ENCODE results near the gene BMP6. TPM values are rescaled to one million over a fixed set of nuclear protein-coding genes. Genes with fewer than 3 reads are reported as not detected.

BMP6 gene
- total RNA-seq, 1 experiment from 2014 or later: not detected

GRCh38 chr6:7691021-7691420, 34.9 kb upstream of the BMP6 start:
- Histone ChIP-seq H2AFZ (ENCODE audit: low read length) (no peak overlapping the region), H3K27ac (ENCODE audit: low read length) (no peak overlapping the region), H3K4me3 (ENCODE audit: low read length) (no peak overlapping the region), H3K9me2 (replicated peaks; ENCODE audit: insufficient read depth, low read length) (no peaks in the 10 kb centered on the region; the same call in 1 of the 2 replicates), H3K36me3 (ENCODE audit: insufficient read depth, low read length) (no peaks in the 10 kb centered on the region), H3K9me3 (ENCODE audit: low read length) (no peaks in the 10 kb centered on the region), H3K27me3 (ENCODE audit: low read length) (no peaks in the 10 kb centered on the region), H4K20me1 (ENCODE audit: insufficient read depth, low read depth, low read length) (no peaks in the 10 kb centered on the region), H3K79me2 (ENCODE audit: low read length) (no peaks in the 10 kb centered on the region), H3K9ac (ENCODE audit: low read length) (no peak overlapping the region), H3K4me2 (ENCODE audit: low read depth, low read length, poor library complexity, severe bottlenecking) (no peak overlapping the region), H3K4me1 (ENCODE audit: low read length) (no peaks in the 10 kb centered on the region)
- no peak for DNase-seq

DNA sequence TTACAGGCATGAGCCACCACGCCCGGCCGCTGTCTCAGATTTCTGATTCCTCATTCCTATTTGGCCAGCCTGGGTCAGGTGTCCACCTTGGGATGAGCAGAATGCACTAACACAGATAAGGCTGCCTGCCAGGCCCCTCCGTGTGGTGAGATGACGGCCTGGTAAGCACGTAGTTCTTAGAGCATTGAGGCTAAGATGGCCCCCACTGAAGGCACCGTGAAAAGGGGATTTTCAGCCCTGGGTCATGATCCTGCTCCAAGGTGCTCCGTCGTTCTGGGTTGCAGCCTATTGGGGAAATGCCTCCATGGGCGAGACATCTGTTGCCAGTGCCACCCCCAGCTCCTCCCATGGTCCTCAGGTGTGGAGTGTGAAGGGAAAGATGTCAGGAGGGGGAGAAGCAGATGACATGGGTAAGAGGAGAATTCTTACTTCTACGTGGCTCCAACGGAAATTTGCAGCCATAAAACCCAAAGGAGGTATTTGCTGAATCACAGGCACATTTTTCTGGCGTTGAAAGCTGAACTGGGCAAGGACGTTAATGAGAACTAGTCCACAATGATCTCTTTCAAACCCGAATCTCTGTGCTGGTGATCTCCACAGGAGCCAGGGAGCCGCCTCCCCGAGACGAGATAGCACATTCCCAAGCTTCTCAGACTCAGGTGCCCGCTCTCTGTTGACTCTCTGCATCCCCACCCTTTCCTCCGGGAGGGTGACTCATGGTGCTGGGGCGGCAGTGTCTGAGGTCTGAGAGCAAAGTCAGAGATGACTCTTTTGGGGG, 34.0 kb upstream of the BMP6 start:
- no peaks in the 10 kb centered on the region for H3K9me2 ChIP-seq (replicated peaks; ENCODE audit: insufficient read depth, low read length)
- no peak overlapping the region for H2AFZ ChIP-seq (ENCODE audit: low read length)
- DNase-seq: no peak
- H3K36me3 ChIP-seq (ENCODE audit: insufficient read depth, low read length): no peaks in the 10 kb centered on the region
- no peaks in the 10 kb centered on the region for H3K4me1 ChIP-seq (ENCODE audit: low read length)
- no peaks in the 10 kb centered on the region for H3K9me3 ChIP-seq (ENCODE audit: low read length)
- H3K4me3 ChIP-seq (ENCODE audit: low read length): no peak overlapping the region
- no peaks in the 10 kb centered on the region for H3K27me3 ChIP-seq (ENCODE audit: low read length)
- H3K79me2 ChIP-seq (ENCODE audit: low read length): no peaks in the 10 kb centered on the region
- no peaks in the 10 kb centered on the region for H4K20me1 ChIP-seq (ENCODE audit: insufficient read depth, low read depth, low read length)
- H3K4me2 ChIP-seq (ENCODE audit: low read depth, low read length, poor library complexity, severe bottlenecking): no peak overlapping the region
- no peak overlapping the region for H3K27ac ChIP-seq (ENCODE audit: low read length)
- H3K9ac ChIP-seq (ENCODE audit: low read length): no peak overlapping the region

DNA sequence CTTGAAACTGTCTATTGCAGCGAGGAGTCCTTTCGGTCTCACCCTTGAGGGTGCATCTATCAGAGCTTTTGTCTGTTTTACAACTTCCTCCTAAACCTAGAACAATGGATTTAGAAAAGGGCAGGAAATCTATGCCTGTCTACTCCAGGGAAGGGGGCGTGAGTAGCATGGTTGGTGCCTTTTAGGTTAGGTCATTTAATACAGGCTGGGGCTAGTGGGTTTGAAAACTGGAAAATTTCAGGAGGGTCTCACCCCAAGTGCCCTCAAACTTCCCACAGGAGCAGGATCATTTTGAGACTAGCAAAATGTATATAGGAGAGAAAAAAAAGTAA, 33.5 kb upstream of the BMP6 start:
- no peaks in the 10 kb centered on the region for H3K36me3 ChIP-seq (ENCODE audit: insufficient read depth, low read length)
- no peaks in the 10 kb centered on the region for H3K27me3 ChIP-seq (ENCODE audit: low read length)
- no peak overlapping the region for H3K4me3 ChIP-seq (ENCODE audit: low read length)
- no peaks in the 10 kb centered on the region for H3K9me3 ChIP-seq (ENCODE audit: low read length)
- H4K20me1 ChIP-seq (ENCODE audit: insufficient read depth, low read depth, low read length): no peaks in the 10 kb centered on the region
- H3K79me2 ChIP-seq (ENCODE audit: low read length): no peaks in the 10 kb centered on the region
- no peak overlapping the region for H2AFZ ChIP-seq (ENCODE audit: low read length)
- H3K9ac ChIP-seq (ENCODE audit: low read length): no peak overlapping the region
- H3K27ac ChIP-seq (ENCODE audit: low read length): no peak overlapping the region
- H3K4me1 ChIP-seq (ENCODE audit: low read length): no peaks in the 10 kb centered on the region
- DNase-seq: no peak
- H3K9me2 ChIP-seq (replicated peaks; ENCODE audit: insufficient read depth, low read length): no peaks in the 10 kb centered on the region
- H3K4me2 ChIP-seq (ENCODE audit: low read depth, low read length, poor library complexity, severe bottlenecking): no peak overlapping the region

DNA sequence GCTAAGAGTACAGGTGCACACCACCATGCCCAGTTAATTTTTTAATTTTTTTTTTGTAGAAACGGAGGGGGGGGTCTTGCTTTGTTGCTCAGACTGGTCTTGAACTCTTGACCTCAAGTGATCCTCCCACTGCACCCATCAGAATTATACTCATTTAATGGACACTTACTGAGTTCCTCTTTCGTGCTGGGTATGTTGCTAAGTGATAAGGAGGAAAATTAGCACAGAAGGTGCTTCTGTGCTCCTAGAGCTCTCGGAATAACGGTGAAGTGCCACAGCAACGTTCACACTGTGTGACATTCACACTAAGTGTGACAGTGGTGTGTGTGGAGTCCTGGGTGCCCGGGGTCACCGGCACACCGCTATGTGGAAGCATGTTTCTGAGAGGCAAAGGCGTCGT, 32.1 kb upstream of the BMP6 start:
- no peaks in the 10 kb centered on the region for H3K9me2 ChIP-seq (replicated peaks; ENCODE audit: insufficient read depth, low read length)
- no peaks in the 10 kb centered on the region for H3K36me3 ChIP-seq (ENCODE audit: insufficient read depth, low read length)
- H4K20me1 ChIP-seq (ENCODE audit: insufficient read depth, low read depth, low read length): no peaks in the 10 kb centered on the region
- H3K4me1 ChIP-seq (ENCODE audit: low read length): no peaks in the 10 kb centered on the region
- no peak overlapping the region for H3K27ac ChIP-seq (ENCODE audit: low read length)
- H3K79me2 ChIP-seq (ENCODE audit: low read length): no peaks in the 10 kb centered on the region
- H3K27me3 ChIP-seq (ENCODE audit: low read length): no peaks in the 10 kb centered on the region
- no peak overlapping the region for H3K4me3 ChIP-seq (ENCODE audit: low read length)
- no peak overlapping the region for H3K9ac ChIP-seq (ENCODE audit: low read length)
- H2AFZ ChIP-seq (ENCODE audit: low read length): no peak overlapping the region
- no peak for DNase-seq
- H3K9me3 ChIP-seq (ENCODE audit: low read length): no peaks in the 10 kb centered on the region
- H3K4me2 ChIP-seq (ENCODE audit: low read depth, low read length, poor library complexity, severe bottlenecking): no peak overlapping the region

DNA sequence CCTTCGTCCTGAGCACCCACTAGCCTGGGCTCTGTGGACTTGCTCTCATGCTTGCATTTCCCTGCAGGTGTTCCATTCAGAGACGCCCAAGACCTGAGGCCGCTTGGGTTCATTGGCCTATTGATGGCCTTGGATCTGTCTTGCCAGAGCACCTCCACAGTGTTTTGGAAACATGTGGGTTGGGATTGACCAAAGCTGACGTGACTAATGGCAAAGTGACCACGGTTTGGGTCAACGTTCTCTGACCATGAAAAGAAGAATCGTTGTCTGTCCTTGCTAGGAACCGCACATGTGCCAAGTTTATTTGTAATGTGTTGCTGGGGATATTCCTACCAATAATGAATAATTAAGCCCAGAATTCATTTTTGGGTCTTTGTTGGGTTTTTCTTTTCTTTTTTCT, 29.8 kb upstream of the BMP6 start:
- Histone ChIP-seq H3K27ac (ENCODE audit: low read length) (no peak overlapping the region), H3K36me3 (ENCODE audit: insufficient read depth, low read length) (no peaks in the 10 kb centered on the region), H3K4me2 (ENCODE audit: low read depth, low read length, poor library complexity, severe bottlenecking) (no peak overlapping the region), H2AFZ (ENCODE audit: low read length) (no peak overlapping the region), H3K9me2 (replicated peaks; ENCODE audit: insufficient read depth, low read length) (no peaks in the 10 kb centered on the region), H3K4me3 (ENCODE audit: low read length) (no peak overlapping the region), H3K9me3 (ENCODE audit: low read length) (no peaks in the 10 kb centered on the region), H3K4me1 (ENCODE audit: low read length) (no peaks in the 10 kb centered on the region), H3K9ac (ENCODE audit: low read length) (no peak overlapping the region), H4K20me1 (ENCODE audit: insufficient read depth, low read depth, low read length) (no peaks in the 10 kb centered on the region), H3K27me3 (ENCODE audit: low read length) (no peaks in the 10 kb centered on the region), H3K79me2 (ENCODE audit: low read length) (no peaks in the 10 kb centered on the region)
- no peak for DNase-seq

DNA sequence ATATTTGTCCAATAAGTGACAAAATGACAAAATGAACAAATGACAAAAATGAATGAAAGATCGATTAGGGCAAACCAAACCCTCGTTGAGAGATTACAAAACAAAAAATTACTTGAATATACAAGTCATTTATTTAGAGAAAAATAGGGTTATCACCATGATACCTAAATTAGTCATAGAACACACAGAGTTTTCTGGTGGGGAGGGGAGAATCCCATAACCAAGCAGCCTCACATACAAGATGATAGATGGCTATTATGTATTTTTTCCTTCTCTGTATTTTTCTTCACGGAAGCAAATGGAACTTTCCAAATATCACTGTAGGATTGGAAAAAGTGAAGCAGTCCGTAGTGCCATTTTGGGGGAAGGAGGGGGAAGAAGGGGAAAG, 28.5 kb upstream of the BMP6 start:
- no peak for DNase-seq
- Histone ChIP-seq H3K36me3 (ENCODE audit: insufficient read depth, low read length) (no peaks in the 10 kb centered on the region), H3K9me3 (ENCODE audit: low read length) (no peaks in the 10 kb centered on the region), H3K79me2 (ENCODE audit: low read length) (no peaks in the 10 kb centered on the region), H3K4me2 (ENCODE audit: low read depth, low read length, poor library complexity, severe bottlenecking) (no peak overlapping the region), H3K4me3 (ENCODE audit: low read length) (no peak overlapping the region), H2AFZ (ENCODE audit: low read length) (no peak overlapping the region), H3K27ac (ENCODE audit: low read length) (no peak overlapping the region), H3K9ac (ENCODE audit: low read length) (no peak overlapping the region), H3K27me3 (ENCODE audit: low read length) (no peaks in the 10 kb centered on the region), H3K4me1 (ENCODE audit: low read length) (no peaks in the 10 kb centered on the region), H4K20me1 (ENCODE audit: insufficient read depth, low read depth, low read length) (no peaks in the 10 kb centered on the region), H3K9me2 (replicated peaks; ENCODE audit: insufficient read depth, low read length) (no peaks in the 10 kb centered on the region)

GRCh38 chr6:7697820-7698623, 27.9 kb upstream of the BMP6 start:
- no peaks in the 10 kb centered on the region for H3K79me2 ChIP-seq (ENCODE audit: low read length)
- no peak overlapping the region for H3K4me3 ChIP-seq (ENCODE audit: low read length)
- H3K27ac ChIP-seq (ENCODE audit: low read length): no peak overlapping the region
- H4K20me1 ChIP-seq (ENCODE audit: insufficient read depth, low read depth, low read length): no peaks in the 10 kb centered on the region
- H3K4me1 ChIP-seq (ENCODE audit: low read length): no peaks in the 10 kb centered on the region
- no peaks in the 10 kb centered on the region for H3K9me2 ChIP-seq (replicated peaks; ENCODE audit: insufficient read depth, low read length)
- H2AFZ ChIP-seq (ENCODE audit: low read length): no peak overlapping the region
- no peaks in the 10 kb centered on the region for H3K27me3 ChIP-seq (ENCODE audit: low read length)
- no peaks in the 10 kb centered on the region for H3K36me3 ChIP-seq (ENCODE audit: insufficient read depth, low read length)
- H3K9me3 ChIP-seq (ENCODE audit: low read length): no peaks in the 10 kb centered on the region
- H3K9ac ChIP-seq (ENCODE audit: low read length): no peak overlapping the region
- DNase-seq: no peak
- no peak overlapping the region for H3K4me2 ChIP-seq (ENCODE audit: low read depth, low read length, poor library complexity, severe bottlenecking)

DNA sequence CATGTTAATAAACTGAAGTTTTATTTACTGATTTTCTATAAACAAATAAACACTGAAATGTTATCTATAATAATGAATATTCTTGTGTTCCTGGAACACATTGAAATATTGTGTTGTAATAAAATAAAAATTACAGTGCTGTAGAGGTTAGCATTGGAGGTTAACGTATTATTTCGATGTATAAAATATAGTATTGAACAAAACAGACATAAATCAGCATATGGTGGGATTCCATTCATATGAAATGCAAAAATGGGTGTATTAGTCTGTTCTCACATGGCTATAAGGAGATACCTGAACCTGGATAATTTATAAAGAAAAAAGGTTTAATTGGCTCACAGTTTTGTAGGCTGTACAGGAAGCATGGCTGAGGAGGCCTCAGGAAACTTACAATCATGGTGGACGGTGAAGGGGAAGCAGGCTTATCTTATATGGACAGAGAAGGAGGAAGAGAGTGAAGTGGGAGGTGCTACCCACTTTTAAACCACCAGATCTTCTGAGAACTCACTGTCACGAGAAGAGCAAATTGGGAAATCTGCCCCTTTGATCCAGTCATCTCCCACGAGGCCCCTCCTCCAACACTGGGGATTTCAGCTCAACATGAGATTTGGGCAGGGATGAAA, 24.6 kb upstream of the BMP6 start:
- H3K9me3 ChIP-seq (ENCODE audit: low read length): no peaks in the 10 kb centered on the region
- H2AFZ ChIP-seq (ENCODE audit: low read length): no peak overlapping the region
- H3K4me2 ChIP-seq (ENCODE audit: low read depth, low read length, poor library complexity, severe bottlenecking): no peak overlapping the region

More for the DNA sequence above, 24.6 kb upstream of the BMP6 start:
- no peak for DNase-seq
- H3K9me2 ChIP-seq (replicated peaks; ENCODE audit: insufficient read depth, low read length): no peaks in the 10 kb centered on the region
- no peak overlapping the region for H3K27ac ChIP-seq (ENCODE audit: low read length)
- H3K36me3 ChIP-seq (ENCODE audit: insufficient read depth, low read length): no peaks in the 10 kb centered on the region
- H4K20me1 ChIP-seq (ENCODE audit: insufficient read depth, low read depth, low read length): no peaks in the 10 kb centered on the region
- H3K9ac ChIP-seq (ENCODE audit: low read length): no peak overlapping the region
- H3K79me2 ChIP-seq (ENCODE audit: low read length): no peaks in the 10 kb centered on the region
- no peaks in the 10 kb centered on the region for H3K4me1 ChIP-seq (ENCODE audit: low read length)
- H3K27me3 ChIP-seq (ENCODE audit: low read length): no peaks in the 10 kb centered on the region
- no peak overlapping the region for H3K4me3 ChIP-seq (ENCODE audit: low read length)
